Stimulated activated CD4-positive, alpha-beta T cell treated with anti-CD3 and anti-CD28 coated beads, Interleukin-15, amount 100 ng/mL, for 48 hours (primary cell): ENCODE results near the gene SEMA6A.

ENCODE experiments used
- DNase-seq, 2 donors: peaks; one replicate each; pipeline ENCODE4 v3.0.0-alpha.2; 2020; ENCODE audit warnings: low read depth in 2 of 2

The SEMA6A gene

GRCh38 chr5:116406306-116407041 is 168.1 kb downstream of the SEMA6A start:
- DNase-seq: no peak

- no peak for DNase-seq
Measured at GRCh38 chr5:116404792-116405191, 169.8 kb downstream of the SEMA6A start.

GRCh38 chr5:116404016-116404415 is 170.6 kb downstream of the SEMA6A start:
- no peak for DNase-seq

GRCh38 chr5:116402235-116402634 is 172.4 kb downstream of the SEMA6A start:
- DNase-seq: no peak

GRCh38 chr5:116401576-116401975 is 173.0 kb downstream of the SEMA6A start:
- no peak for DNase-seq

- DNase-seq: no peak
Measured at GRCh38 chr5:116396476-116397099, 178.0 kb downstream of the SEMA6A start.

GRCh38 chr5:116395631-116396203 is 178.9 kb downstream of the SEMA6A start:
- no peak for DNase-seq

- no peak for DNase-seq
Measured at GRCh38 chr5:116395226-116395625, 179.4 kb downstream of the SEMA6A start.

GRCh38 chr5:116394186-116394867 is 180.3 kb downstream of the SEMA6A start:
- no peak for DNase-seq
